CD4-positive, alpha-beta T cell treated with Interleukin-12 subunit alpha and Interleukin-12 subunit beta, for 1 hour (primary cell): ENCODE data around the gene SOAT1.
"Not testable (repeated sequence)": the region's sequence is repeated elsewhere in the genome, so short reads cannot be mapped to it uniquely, and the experiment has no call there.

ENCODE experiments used
- DNase-seq: peaks from one replicate; pipeline ENCODE4 v3.0.0-alpha.2; 2020

Gene SOAT1

DNA sequence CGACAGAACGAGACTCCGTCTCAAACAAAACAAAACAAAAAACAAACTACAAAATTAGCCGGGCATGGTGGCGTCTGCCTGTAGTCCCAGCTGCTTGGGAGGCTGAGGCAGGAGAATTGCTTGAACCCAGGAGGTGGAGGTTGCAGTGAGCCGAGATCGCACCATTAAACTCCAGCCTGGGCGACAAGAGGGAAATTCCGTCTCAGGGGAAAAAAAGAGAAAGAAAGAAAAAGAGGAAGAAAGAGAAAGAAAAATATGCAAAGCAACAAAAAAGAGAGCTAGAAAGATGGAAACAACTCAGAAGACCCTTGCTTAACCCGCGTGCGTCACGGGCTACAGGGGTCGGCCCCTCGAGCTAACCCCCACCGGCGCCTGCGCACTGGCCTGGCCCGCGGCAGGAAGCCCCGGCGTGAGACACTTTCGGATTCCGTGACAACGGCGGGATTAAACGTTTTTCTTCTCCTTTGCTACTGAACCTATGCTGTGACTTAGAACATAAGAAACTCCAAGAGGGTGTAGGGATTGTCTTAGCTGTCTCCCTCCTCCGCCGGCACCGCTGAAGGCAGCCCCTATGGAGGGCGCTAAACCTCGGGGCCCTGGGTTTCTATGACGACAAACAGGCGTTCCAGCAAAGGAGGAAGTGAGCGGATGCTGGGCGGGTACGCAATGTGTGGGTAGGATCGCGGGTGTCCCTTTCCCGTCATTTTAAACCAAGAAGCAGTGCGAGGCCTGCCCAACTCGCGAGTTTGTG lies 71.9 kb downstream of the SOAT1 start, which contains the start of gene AXDND1:
Gene AXDND1, plus strand, starts transcription at position 630 of the 751 bp plus-strand sequence. CDS start 539 bp downstream, outside the sequence.
- DNase-seq: peak; percentile 92

GRCh38 chr1:179366093-179366800 lies 72.7 kb downstream of the SOAT1 start:
- DNase-seq: no peak

- peak; percentile 80 for DNase-seq
These were observed 76.2 kb downstream of the SOAT1 start for GRCh38 chr1:179369751-179370341.

DNA sequence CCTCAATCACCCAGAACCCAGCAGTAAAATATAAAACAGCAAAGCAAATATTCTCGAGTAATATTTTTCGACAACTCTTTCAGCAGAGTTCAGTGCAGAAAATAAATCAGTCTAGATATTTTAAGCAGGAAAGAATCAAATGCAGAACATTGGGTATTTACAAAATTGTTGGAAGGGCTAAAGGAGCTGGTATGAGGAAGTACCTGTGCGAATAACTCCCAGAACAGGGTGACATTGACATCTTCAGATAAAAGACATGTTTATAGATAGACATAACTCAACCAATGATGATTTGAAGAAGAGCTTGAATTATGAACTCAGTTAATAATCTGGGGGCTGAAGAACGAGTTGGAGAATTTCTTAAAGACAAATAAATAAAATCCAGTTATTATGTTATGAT lies 78.6 kb downstream of the SOAT1 start:
- DNase-seq: no peak

GRCh38 chr1:179376223-179376622 lies 82.6 kb downstream of the SOAT1 start:
- no peak for DNase-seq

DNA sequence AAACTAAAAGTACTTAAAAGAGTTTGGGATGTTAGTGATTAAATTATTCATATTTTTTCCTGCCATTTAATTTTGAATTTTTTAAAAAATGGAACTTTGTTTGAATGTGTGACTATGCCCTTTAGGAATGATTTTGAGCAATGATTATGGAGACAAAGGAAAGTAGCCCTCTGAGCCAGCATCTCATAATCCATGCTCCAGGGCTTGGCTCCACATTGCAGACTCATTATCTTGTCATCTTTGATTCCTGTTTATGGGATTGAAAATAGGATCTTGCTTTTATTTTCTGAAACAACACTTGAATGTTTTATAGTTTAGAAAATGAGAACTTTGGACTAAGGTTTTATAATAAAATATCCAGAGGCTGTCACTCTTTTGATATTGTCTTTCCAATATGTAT lies 86.7 kb downstream of the SOAT1 start:
- DNase-seq: no peak

DNA sequence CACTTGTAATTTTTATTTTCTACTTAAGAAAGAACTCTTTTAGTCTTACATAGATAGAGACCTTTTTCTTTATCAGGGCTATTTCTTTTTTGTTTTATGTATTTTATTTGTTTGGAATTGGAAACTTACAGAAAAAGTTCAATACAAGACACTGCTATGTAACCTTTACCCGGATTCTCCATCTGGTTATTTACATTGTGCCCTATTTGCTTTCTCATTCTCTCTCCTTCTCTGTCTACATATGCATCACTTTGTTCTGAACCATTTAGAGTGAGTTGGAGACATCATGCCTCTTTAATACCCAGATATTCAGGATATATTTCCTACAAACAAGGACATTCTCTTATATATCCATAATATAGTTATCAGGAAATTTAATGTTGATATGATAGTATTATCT lies 90.4 kb downstream of the SOAT1 start:
- no peak for DNase-seq

DNA sequence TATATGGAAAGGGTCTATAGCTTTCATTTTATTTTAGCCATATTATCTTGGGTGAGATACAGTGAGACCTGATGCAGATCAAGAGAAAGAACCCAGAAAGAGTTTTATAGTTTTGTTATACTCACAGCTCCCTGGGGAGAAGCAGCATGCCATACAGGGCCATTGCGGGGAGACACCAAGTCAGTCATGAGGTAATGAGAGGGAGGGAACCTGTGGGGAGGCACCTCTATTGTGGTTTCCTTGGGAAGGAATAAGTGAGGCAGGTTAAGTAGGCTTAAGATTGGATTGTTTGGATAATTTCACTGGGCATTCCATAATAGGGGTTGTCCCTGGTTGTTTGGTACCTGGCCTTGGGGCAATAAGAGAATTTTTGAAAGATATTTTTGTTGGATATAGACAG lies 91.9 kb downstream of the SOAT1 start:
- no peak for DNase-seq

GRCh38 chr1:179393721-179394120 lies 100.1 kb downstream of the SOAT1 start:
- DNase-seq: no peak

DNA sequence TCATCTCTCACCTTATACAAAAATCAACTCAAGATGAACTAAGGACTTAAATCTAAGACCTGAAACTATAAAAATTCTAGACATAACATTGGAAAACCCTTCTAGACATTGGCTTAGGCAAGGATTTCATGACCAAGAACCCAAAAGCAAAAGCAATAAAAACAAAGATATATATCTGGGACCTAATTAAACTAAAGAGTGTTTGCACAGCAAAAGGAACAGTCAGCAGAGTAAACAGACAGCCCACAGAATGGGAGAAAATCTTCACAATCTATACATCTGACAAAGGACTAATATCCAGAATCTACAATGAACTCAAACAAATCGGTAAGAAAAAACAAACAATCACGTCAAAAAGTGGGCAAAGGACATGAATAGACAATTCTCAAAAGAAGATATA lies 105.8 kb downstream of the SOAT1 start:
- DNase-seq: not testable (repeated sequence)
